Heart left ventricle (tissue), 16 donors: ENCODE measurements around the gene THADA. TPM values are rescaled to one million over a fixed set of nuclear protein-coding genes. Genes with fewer than 3 reads are reported as not detected.

Source experiments
- ATAC-seq, 4 donors: fragments of 200-7000 bp; cut with Tn5 transposase; one replicate each; pipeline ENCODE4 v1.9.1; 2020 to 2022; ENCODE audit warnings: moderate library complexity in 4 of 4, mild to moderate bottlenecking in 3 of 4, moderate number of reproducible peaks in 1 of 4
- DNase-seq, 5 donors: peaks; one replicate each; pipeline ENCODE4 v3.0.0-alpha.2; 2020
- H3K27ac ChIP-seq, 12 donors: fragments of 200-600 bp; sonication (generic) in 4 of 12; one replicate each; pipeline versions ENCODE4 v1.5.0 to v1.8.0; 2016 to 2022; ENCODE audit warnings: mild to moderate bottlenecking in 2 of 12
- H3K27me3 ChIP-seq, 9 donors: fragments of 200-600 bp; sonication (generic) in 2 of 9; one replicate each; pipeline versions ENCODE4 v1.5.1 to v1.8.0; 2016 to 2022; ENCODE audit warnings: mild to moderate bottlenecking in 3 of 9
- H3K36me3 ChIP-seq, 9 donors: fragments of 200-600 bp; sonication (generic) in 2 of 9; one replicate each; pipeline versions ENCODE4 v1.5.0 to v1.8.0; 2018 to 2022; ENCODE audit warnings: mild to moderate bottlenecking in 2 of 9
- H3K4me1 ChIP-seq, 12 donors: fragments of 200-600 bp; sonication (generic) in 4 of 12; one replicate each; pipeline versions ENCODE4 v1.5.0 to v1.8.0; 2016 to 2022; ENCODE audit warnings: mild to moderate bottlenecking in 3 of 12
- H3K4me3 ChIP-seq, 12 donors: fragments of 200-600 bp; sonication (generic) in 4 of 12; one replicate each; pipeline versions ENCODE4 v1.5.0 to v1.8.0; 2017 to 2022; ENCODE audit warnings: mild to moderate bottlenecking in 9 of 12, moderate library complexity in 4 of 12
- H3K9me3 ChIP-seq, 12 donors: fragments of 200-600 bp; sonication (generic) in 4 of 12; one replicate each; pipeline versions ENCODE4 v1.5.0 to v1.8.0; 2016 to 2022; ENCODE audit warnings: mild to moderate bottlenecking in 1 of 12
- POLR2A ChIP-seq, 2 donors: fragments of 450-650 bp; IDR thresholded peaks; one replicate each; pipeline ENCODE4 v1.6.1; 2017; ENCODE audit warnings: antibody characterized with exemption in 2 of 2, mild to moderate bottlenecking in 2 of 2, moderate library complexity in 2 of 2
- WGBS, 4 donors: extraction: QIAGEN DNeasy Blood & Tissue Kit in 2 of 4; methylation state at CpG; one replicate each; pipeline versions ENCODE4 v1.1.5 to v1.1.7; 2013 to 2018; 5-methylcytosine and 5-hydroxymethylcytosine counted together
- intact Hi-C, 10 donors: fragments of 100-400 bp; cut with DNase I; formaldehyde crosslinking; loops; one replicate each; pipeline versions ENCODE4 v1.11.1 to v1.14.2; 2022
- polyA plus RNA-seq, 2 donors: library from polyadenylated mRNA; stranded (reverse); fragments of 200-250 nt; gene quantifications; one replicate each; pipeline ENCODE4 v1.2.3, GENCODE V29; 2013
- total RNA-seq, 9 donors: library from RNA; depleted of rRNA in 2 of 9; stranded (reverse); fragments of >200 nt in 2 of 9; fragmentation: NEBNext Ultra II Directional in 3 of 9; extraction: Animal tissue kit (Norgen Biotek cat#: 25700) in 3 of 9; gene quantifications; one replicate each; pipeline versions ENCODE4 v1.1.0 to v1.2.4, GENCODE V29; 2016 to 2023
- TF ChIP-seq, protein P1 (sequence below), 12 donors: fragments of 200-600 bp; sonication (generic) in 4 of 12; IDR thresholded peaks; one replicate each; pipeline versions ENCODE4 v1.5.0 to v1.8.0; 2018 to 2022; ENCODE audit warnings: antibody characterized with exemption in 12 of 12, mild to moderate bottlenecking in 5 of 12
- donor health status: ischemic (EF 13 %, LVEDD 7.1; RV severe dilation, severe dysfunction).
- donor health status: healthy with polysubstance abuse.
- donor health status: DM: no; HTN: yes; CAD: no.
- donor health status: DM: no; HTN: no; CAD: no.
- donor health status: ischemic (EF 25% LVEDD 6.9; RV normal size, moderate dysfunction).
- donor health status: ischemic (EF 25% LVEDD 5.7; RV mildly dilated, moderate dysfunction).
- donor health status: healthy.
- donor health status: DM: yes; HTN: yes; CAD: no.
- donor health status: ischemic (EF 35%, LVEDD 5.7; RV mildly dilated, moderate dysfunction).
- donor health status: nonischemic (EF 11% LVEDD 7.7; RV severe dilation, severe dysfunction).
- donor health status: DM: yes; HTN: yes; CAD: no.
- donor health status: PGD.
- donor health status: ischemic (EF 29% LVEDD 5.4; RV normal size, mild dysfunction).
- donor health status: nonischemic (EF 23%, LVEDD 6.1; RV moderate dilation, normal function).

Gene THADA
- total and polyA plus RNA-seq, 11 donors: 6.8 to 21.4 (median 13.0) TPM

DNA sequence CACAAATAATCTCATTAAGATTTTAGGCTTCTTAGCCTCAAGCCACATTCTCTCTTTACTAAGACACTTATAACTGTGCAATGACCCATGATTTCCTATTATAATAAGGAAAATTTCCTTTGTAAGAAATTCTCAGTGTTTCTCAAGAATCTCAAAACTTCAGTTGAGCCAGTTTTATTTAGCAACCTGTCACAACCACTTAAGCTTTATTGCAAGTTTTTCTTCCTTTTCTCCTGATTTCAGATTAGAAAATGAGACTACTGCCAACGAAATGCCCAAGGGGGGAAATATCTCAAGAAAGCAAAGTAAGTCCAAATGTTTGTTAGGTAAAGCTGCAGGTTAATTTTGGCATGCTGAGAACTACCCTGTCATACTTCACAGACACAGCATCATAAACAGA is 178.5 kb downstream of the THADA start:
- Histone ChIP-seq H3K9me3 (no peaks in the 10 kb centered on the region), H3K4me1 (peaks cover 0 to 70% (median 48%) of the 10 kb centered on the region in 12 donors), H3K27ac (peak overlapping the region in 2 of 12 donors; percentile 33 to 46), H3K36me3 (no peaks in the 10 kb centered on the region), H3K4me3 (no peak overlapping the region), H3K27me3 (no peaks in the 10 kb centered on the region)
- DNase-seq: no peak
- 62 to 80% (median 75%) methylated on average over 1 of the region's 1 CpG for WGBS, 4 donors
- intact Hi-C loops: loop anchor here in 1 of 10 donors (5.0 kb wide), 1 partner anchor 40 kb away; no protein-coding TSS in a partner anchor
- no peak for ATAC-seq
- TF ChIP-seq, protein P1, sequence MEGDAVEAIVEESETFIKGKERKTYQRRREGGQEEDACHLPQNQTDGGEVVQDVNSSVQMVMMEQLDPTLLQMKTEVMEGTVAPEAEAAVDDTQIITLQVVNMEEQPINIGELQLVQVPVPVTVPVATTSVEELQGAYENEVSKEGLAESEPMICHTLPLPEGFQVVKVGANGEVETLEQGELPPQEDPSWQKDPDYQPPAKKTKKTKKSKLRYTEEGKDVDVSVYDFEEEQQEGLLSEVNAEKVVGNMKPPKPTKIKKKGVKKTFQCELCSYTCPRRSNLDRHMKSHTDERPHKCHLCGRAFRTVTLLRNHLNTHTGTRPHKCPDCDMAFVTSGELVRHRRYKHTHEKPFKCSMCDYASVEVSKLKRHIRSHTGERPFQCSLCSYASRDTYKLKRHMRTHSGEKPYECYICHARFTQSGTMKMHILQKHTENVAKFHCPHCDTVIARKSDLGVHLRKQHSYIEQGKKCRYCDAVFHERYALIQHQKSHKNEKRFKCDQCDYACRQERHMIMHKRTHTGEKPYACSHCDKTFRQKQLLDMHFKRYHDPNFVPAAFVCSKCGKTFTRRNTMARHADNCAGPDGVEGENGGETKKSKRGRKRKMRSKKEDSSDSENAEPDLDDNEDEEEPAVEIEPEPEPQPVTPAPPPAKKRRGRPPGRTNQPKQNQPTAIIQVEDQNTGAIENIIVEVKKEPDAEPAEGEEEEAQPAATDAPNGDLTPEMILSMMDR (IDR thresholded peaks at IDR 0.05): no peak

DNA sequence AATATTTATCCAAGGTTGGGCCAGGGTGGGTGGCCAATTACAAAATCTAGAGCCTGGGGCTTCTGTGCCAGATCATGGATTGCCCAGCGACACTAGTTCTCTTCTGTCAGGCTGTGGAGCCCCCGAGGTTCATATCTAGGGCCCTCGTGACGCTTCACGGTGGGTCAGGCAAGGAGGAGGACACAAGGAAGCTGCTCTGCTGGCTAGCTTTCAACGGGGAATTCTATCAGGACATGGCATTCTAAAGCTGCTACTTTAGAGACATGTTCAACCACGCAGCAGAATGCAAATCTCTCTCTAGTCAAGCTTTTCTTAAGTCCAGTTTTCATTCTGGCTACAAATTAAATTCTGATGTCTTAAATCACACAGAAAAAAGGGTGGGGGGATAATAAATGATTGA is 180.2 kb downstream of the THADA start:
- WGBS, 4 donors: 29 to 46% (median 34%) methylated on average over 7 of the region's 7 CpGs
- TF ChIP-seq POLR2A (IDR thresholded peaks at IDR 0.05): no peak
- TF ChIP-seq, protein P1 (IDR thresholded peaks at IDR 0.05): no peak
- DNase-seq (peak in 1 of 5 donors; percentile 26), ATAC-seq (peak; percentile 21 to 54 (median 30))
- H3K4me3 ChIP-seq: no peak overlapping the region
- H3K27me3 ChIP-seq: no peaks in the 10 kb centered on the region
- no peaks in the 10 kb centered on the region for H3K36me3 ChIP-seq
- H3K4me1 ChIP-seq: peaks cover 0 to 80% (median 57%) of the 10 kb centered on the region in 12 donors
- intact Hi-C loops: loop anchor here in 1 of 10 donors (5.0 kb wide), 1 partner anchor 42 kb away; no protein-coding TSS in a partner anchor
- H3K27ac ChIP-seq: peak overlapping the region in 10 of 12 donors; percentile 7 to 68 (median 32)
- H3K9me3 ChIP-seq: no peaks in the 10 kb centered on the region

DNA sequence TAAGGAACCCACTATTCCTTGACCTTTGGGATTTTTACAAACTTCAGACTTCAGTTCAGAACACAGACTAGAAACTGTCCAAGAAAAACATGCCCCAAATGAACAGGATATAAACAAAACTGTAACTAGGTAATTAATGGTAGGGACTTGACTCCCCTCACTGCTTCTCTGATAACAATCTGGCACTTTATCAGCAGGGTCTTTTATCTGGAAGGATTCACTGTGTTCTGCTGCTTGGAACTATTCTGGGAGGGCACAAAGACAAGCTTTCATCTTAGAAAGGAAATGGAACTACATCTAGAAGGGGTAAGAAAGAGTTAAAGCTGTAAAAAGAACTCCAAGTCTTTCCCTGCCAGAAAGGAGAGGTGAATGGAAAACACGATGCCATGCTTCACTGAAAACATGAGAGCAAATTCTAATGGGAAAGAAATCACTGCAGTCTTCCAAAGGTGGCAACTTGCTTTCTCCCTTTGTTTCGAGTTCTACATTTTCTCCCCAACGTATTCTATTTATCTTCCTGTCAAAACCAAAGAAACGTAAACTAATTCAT is 181.2 kb downstream of the THADA start:
- TF ChIP-seq POLR2A (IDR thresholded peaks at IDR 0.05): no peak
- H3K27me3 ChIP-seq: no peaks in the 10 kb centered on the region
- intact Hi-C loops: loop anchor here in 2 of 10 donors (5.0 kb wide), 1 partner anchor 43 kb away; no protein-coding TSS in a partner anchor
- no peaks in the 10 kb centered on the region for H3K36me3 ChIP-seq
- WGBS, 4 donors: 61 to 64% (median 63%) methylated on average over 4 of the region's 4 CpGs
- peak overlapping the region in 9 of 12 donors; percentile 15 to 68 (median 32) for H3K27ac ChIP-seq
- DNase-seq (no peak), ATAC-seq (peak in 3 of 4 donors; percentile 23 to 47 (median 29))
- no peak overlapping the region for H3K4me3 ChIP-seq
- H3K4me1 ChIP-seq: peaks cover 0 to 71% (median 54%) of the 10 kb centered on the region in 12 donors
- no peaks in the 10 kb centered on the region for H3K9me3 ChIP-seq

DNA sequence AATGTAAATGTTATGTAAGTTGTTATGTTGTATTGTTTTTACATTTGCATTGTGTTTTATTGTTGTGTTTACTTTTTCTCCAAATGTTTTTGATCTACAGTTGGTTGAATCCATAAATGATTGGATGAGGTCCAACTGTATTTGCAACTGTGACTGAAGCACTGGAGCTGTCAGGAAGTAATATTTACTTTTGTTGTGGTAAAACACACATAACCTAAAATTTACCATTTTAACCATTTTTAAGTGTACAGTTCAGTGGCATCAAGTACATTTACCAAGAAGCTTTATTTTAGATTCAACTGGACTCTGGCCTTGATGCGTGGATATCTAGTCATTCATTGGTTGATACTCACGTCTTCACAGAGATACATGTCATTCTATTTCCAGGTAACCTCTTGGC is 181.8 kb downstream of the THADA start:
- H3K36me3 ChIP-seq: no peaks in the 10 kb centered on the region
- intact Hi-C loops: loop anchor here in 1 of 10 donors (5.0 kb wide), 1 partner anchor 43 kb away; no protein-coding TSS in a partner anchor
- ATAC-seq: no peak
- H3K9me3 ChIP-seq: no peaks in the 10 kb centered on the region
- no peak overlapping the region for H3K4me3 ChIP-seq
- peak overlapping the region in 4 of 12 donors; percentile 15 to 67 (median 46) for H3K27ac ChIP-seq
- WGBS, 4 donors: 80 to 88% (median 83%) methylated on average over 2 of the region's 2 CpGs
- TF ChIP-seq, protein P1 (IDR thresholded peaks at IDR 0.05): no peak
- TF ChIP-seq POLR2A (IDR thresholded peaks at IDR 0.05): no peak
- H3K4me1 ChIP-seq: peaks cover 0 to 65% (median 52%) of the 10 kb centered on the region in 12 donors
- DNase-seq: no peak
- no peaks in the 10 kb centered on the region for H3K27me3 ChIP-seq
